PC-9 (cell line): ENCODE results near the gene L3MBTL1. TPM values are rescaled to one million over a fixed set of nuclear protein-coding genes. Genes with fewer than 3 reads are reported as not detected.

Experiments
- Bru-seq: library from RNA; stranded (reverse); fragments of 400-500 nt; gene quantifications from one replicate; lab custom pipeline; 2021; lab: Mats Ljungman, UMichigan
- BruChase-seq, 2 experiments: library from RNA; stranded (reverse); fragments of 400-500 nt; gene quantifications; one replicate each; lab custom pipeline; 2021; lab: Mats Ljungman, UMichigan
- BruUV-seq: library from RNA; stranded (reverse); fragments of 400-500 nt; replicated peaks from 2 replicates; lab custom pipeline; 2021; lab: Mats Ljungman, UMichigan
- CTCF ChIA-PET: fragments of 300-600 bp; sonication (Branson Sonifier 250); formaldehyde crosslinking; loops from one replicate; lab custom pipeline; 2022; ENCODE audit warnings: antibody characterized with exemption; lab: Charles Lee
- POLR2A ChIA-PET: fragments of 300-600 bp; sonication (Branson Sonifier 250); formaldehyde crosslinking; loops from one replicate; lab custom pipeline; 2022; ENCODE audit warnings: antibody characterized with exemption; ENCODE audit not compliant: unreplicated experiment; lab: Charles Lee
- DNase-seq, 2 experiments: peaks; one replicate each; pipeline versions ENCODE4 v3.0.0 to v3.0.0-alpha.2; 2015 to 2022; ENCODE audit warnings: mixed read lengths in 1 of 2
- H2AFZ ChIP-seq: fragments of 200-600 bp; sonication (generic); 2 replicates; pipeline ENCODE4 v1.8.1; 2017; ENCODE audit warnings: antibody characterized with exemption
- H3F3A ChIP-seq: fragments of 200-600 bp; sonication (generic); 2 replicates; pipeline ENCODE4 v1.8.1; 2017; ENCODE audit warnings: antibody characterized with exemption, mild to moderate bottlenecking, low read depth; ENCODE audit not compliant: insufficient read depth
- H3K27ac ChIP-seq: fragments of 200-600 bp; sonication (generic); 2 replicates; pipeline ENCODE4 v1.6.1; 2016; ENCODE audit warnings: mixed run types
- H3K27me3 ChIP-seq: fragments of 200-600 bp; sonication (generic); 2 replicates; pipeline ENCODE4 v1.6.1; 2016; ENCODE audit warnings: low read depth, mixed run types; ENCODE audit not compliant: insufficient read depth
- H3K36me3 ChIP-seq: fragments of 200-600 bp; sonication (generic); 2 replicates; pipeline ENCODE4 v1.6.1; 2016; ENCODE audit warnings: low read depth, mixed run types
- H3K4me1 ChIP-seq: fragments of 200-600 bp; sonication (generic); replicated peaks from 2 replicates; pipeline ENCODE4 v1.6.1; 2016; ENCODE audit warnings: mixed run types; ENCODE audit not compliant: insufficient read depth
- H3K4me2 ChIP-seq: fragments of 200-600 bp; sonication (generic); 2 replicates; pipeline ENCODE4 v1.6.1; 2017; ENCODE audit warnings: mixed run types
- H3K4me3 ChIP-seq: fragments of 200-600 bp; sonication (generic); 2 replicates; pipeline ENCODE4 v1.6.1; 2016; ENCODE audit warnings: mixed run types
- H3K79me2 ChIP-seq: fragments of 200-600 bp; sonication (generic); 2 replicates; pipeline ENCODE4 v1.6.1; 2017; ENCODE audit warnings: low read depth, mixed run types
- H3K9me2 ChIP-seq: fragments of 200-600 bp; sonication (generic); 2 replicates; pipeline ENCODE4 v1.8.1; 2017; ENCODE audit warnings: mild to moderate bottlenecking; ENCODE audit not compliant: insufficient read depth
- H3K9me3 ChIP-seq: fragments of 200-600 bp; sonication (generic); 2 replicates; pipeline ENCODE4 v1.8.1; 2016; ENCODE audit warnings: low read depth; ENCODE audit not compliant: insufficient read depth
- H4K20me1 ChIP-seq: fragments of 200-600 bp; sonication (generic); 2 replicates; pipeline ENCODE4 v1.8.1; 2017; ENCODE audit not compliant: insufficient read depth
- EZH2 ChIP-seq: fragments of 200-600 bp; sonication (generic); IDR thresholded peaks from 2 replicates; pipeline ENCODE4 v1.8.0; 2017; ENCODE audit warnings: antibody characterized with exemption, low read depth
- intact Hi-C: fragments of 100-400 bp; cut with micrococcal nuclease; formaldehyde crosslinking; loops from one replicate; pipeline ENCODE4 v1.10.0; 2022; ENCODE audit not compliant: unreplicated experiment
- long read RNA-seq: library from polyadenylated mRNA; stranded (forward); transcript quantifications from one replicate; pipeline ENCODE4 v2.0.0, GENCODE V29; 2022
- total RNA-seq: library from RNA; stranded (reverse); gene quantifications from 2 replicates; pipeline ENCODE4 v1.2.3, GENCODE V29; 2021
- TF ChIP-seq, protein P1 (sequence below): fragments of 200-600 bp; sonication (generic); conservative IDR thresholded peaks from 2 replicates; pipeline ENCODE4 v1.6.1; 2017; ENCODE audit warnings: mixed run types, antibody characterized with exemption, mild to moderate bottlenecking, moderate library complexity

L3MBTL1 gene
- total RNA-seq = 34.9 and 42.7 TPM in 2 replicates
- Bru-seq, nascent RNA = percentile 66 among the genes with signal in this experiment
- percentile 78 among the genes with signal in this experiment for BruChase-seq, experiment 1, labeled RNA remaining after a 2-hour chase
- percentile 67 among the genes with signal in this experiment for BruChase-seq, experiment 2, labeled RNA remaining after a 6-hour chase
- long read RNA-seq, partial matches to known transcripts = 3 of 11 reads
- long read RNA-seq, other reads (novel, unspliced or antisense) = 6 of 11 reads

DNA sequence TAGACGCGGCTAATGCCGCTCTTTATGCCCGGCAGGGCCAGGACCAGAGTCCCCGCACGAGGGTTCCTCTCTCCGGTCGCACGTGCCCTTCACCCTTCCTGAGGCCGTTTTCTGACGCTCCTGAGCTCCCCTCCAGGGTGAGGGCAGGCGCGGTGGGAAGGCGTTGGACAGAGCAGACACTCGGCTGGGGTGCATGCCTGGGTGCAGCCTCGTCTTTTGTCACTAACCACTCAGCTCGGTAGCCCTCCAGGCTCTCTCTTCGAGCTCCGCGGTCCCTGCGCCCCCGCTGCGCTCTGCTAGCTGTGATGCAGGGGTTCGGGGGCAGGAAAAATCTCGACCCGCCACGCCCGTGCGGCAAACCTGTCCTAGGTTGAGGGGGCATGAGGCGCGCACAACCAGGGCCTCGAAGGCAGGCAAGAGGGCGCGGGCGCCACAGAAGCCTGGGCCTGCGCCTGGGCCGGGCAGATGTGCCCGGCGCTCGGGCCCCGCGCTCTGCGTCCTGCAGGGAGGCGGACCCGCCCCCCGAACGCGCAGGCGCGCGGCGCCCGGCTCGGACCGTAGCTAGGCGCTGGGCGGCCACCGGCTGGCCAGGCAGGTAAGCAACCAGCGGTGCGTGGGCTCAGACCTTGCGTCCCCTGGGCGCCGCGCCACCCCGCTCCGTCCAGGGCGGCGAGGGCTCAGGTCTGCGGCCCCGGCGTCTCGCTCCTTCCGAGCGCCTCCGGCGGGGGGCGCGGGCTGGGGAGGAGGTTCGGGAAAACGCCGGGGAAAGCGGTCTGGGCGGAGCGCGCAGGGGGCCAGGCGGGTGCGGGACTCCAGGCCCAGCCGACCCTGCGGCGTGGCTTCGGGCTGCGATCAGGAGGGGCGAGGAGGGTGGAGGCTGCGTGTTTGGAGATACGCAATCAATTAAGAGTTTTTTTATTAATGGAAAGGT is at the start of gene L3MBTL1:
TSS of gene L3MBTL1 (plus strand) at position 548 of the 931 bp plus-strand sequence. CDS start 5,807 bp downstream, outside the sequence.
- no peak for TF ChIP-seq EZH2
- TF ChIP-seq, protein P1, sequence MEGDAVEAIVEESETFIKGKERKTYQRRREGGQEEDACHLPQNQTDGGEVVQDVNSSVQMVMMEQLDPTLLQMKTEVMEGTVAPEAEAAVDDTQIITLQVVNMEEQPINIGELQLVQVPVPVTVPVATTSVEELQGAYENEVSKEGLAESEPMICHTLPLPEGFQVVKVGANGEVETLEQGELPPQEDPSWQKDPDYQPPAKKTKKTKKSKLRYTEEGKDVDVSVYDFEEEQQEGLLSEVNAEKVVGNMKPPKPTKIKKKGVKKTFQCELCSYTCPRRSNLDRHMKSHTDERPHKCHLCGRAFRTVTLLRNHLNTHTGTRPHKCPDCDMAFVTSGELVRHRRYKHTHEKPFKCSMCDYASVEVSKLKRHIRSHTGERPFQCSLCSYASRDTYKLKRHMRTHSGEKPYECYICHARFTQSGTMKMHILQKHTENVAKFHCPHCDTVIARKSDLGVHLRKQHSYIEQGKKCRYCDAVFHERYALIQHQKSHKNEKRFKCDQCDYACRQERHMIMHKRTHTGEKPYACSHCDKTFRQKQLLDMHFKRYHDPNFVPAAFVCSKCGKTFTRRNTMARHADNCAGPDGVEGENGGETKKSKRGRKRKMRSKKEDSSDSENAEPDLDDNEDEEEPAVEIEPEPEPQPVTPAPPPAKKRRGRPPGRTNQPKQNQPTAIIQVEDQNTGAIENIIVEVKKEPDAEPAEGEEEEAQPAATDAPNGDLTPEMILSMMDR = no peak; the same call in 1 of the 2 replicates
- peak in 1 of 2 experiments; percentile 80 for DNase-seq
- Histone ChIP-seq H3F3A (peaks cover 12% of the 10 kb centered on the region; the same call in 1 of the 2 replicates), H4K20me1 (no peaks in the 10 kb centered on the region), H3K9me3 (no peaks in the 10 kb centered on the region), H3K27ac (no peak within 1 kb of the TSS), H3K4me1 (peaks cover 5% of the 10 kb centered on the region; the same call in 1 of the 2 replicates), H3K9me2 (no peaks in the 10 kb centered on the region), H3K36me3 (no peaks in the 10 kb centered on the region), H3K79me2 (no peaks in the 10 kb centered on the region), H3K27me3 (peaks cover 42% of the 10 kb centered on the region; the same call in 1 of the 2 replicates), H2AFZ (peak within 1 kb of the TSS; percentile 99), H3K4me2 (peak within 1 kb of the TSS; percentile 95), H3K4me3 (peak within 1 kb of the TSS; percentile 97)
- intact Hi-C loops = no loop called here
- POLR2A ChIA-PET = interaction anchor here (0.6 kb wide), 3 partner anchors 41 to 814 kb away, joined by 3 to 5 read pairs (median 4); no protein-coding TSS in a partner anchor
- CTCF ChIA-PET = no interaction called here
- BruUV-seq = no TSS peak

DNA sequence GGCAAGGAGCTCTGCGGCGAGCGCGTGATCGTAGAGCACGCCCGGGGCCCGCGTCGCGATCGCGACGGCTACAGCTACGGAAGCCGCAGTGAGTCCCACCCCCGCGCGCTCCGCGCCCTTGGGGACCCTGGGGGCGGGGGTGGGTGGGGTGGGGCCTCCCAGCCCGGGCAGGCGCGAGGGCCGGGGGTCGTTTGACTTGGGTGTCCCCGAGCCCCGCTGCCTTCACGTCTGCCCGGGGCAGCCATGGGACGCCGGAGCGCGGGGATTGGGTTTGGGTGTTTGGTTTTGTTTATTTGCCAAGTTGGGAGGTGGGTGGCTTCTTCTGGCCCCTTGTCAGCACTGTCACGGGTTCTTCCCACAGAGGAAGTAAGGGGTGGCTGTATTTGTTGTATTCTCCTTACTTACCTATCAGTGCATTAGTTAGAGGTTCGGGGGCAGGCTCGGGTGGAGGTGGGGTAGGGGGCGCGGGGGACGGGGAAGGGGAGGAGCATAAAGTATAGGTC is 49.0 kb upstream of the L3MBTL1 start:
- H3K4me3 ChIP-seq = peak overlapping the region; percentile 100
- ChIA-PET POLR2A (interaction anchor here (0.6 to 0.7 kb wide), 6 partner anchors 43 to 1125 kb away, joined by 3 to 18 read pairs (median 6); partner anchors contain the start of gene IFT52), CTCF (interaction anchor here (0.7 to 1.5 kb wide), 3 partner anchors 10 to 729 kb away, joined by 4 to 10 read pairs (median 10); partner anchors contain the start of gene JPH2)
- H2AFZ ChIP-seq = no peak overlapping the region
- BruUV-seq = no TSS peak
- DNase-seq = no peak
- peak overlapping the region; percentile 99 for H3K4me2 ChIP-seq
- peak overlapping the region; percentile 99 for H3K27ac ChIP-seq
- H3K9me2 ChIP-seq = no peaks in the 10 kb centered on the region
- H3K79me2 ChIP-seq = peaks cover 52% of the 10 kb centered on the region
- H3K36me3 ChIP-seq = peaks cover 45% of the 10 kb centered on the region
- H3K27me3 ChIP-seq = peaks cover 7% of the 10 kb centered on the region
- H3F3A ChIP-seq = peaks cover 46% of the 10 kb centered on the region
- H3K4me1 ChIP-seq = peaks cover 14% of the 10 kb centered on the region
- H3K9me3 ChIP-seq = no peaks in the 10 kb centered on the region
- TF ChIP-seq, protein P1 = no peak
- intact Hi-C loops = loop anchor here (2.0 to 5.0 kb wide), 3 partner anchors 134 to 288 kb away; partner anchors contain the start of genes IFT52 and MYBL2
- peaks cover 45% of the 10 kb centered on the region for H4K20me1 ChIP-seq
